CD14-positive monocyte (primary cell): Measurements from ENCODE around the gene ASCC3. TPM values are rescaled to one million over a fixed set of nuclear protein-coding genes. Genes with fewer than 3 reads are reported as not detected.

Experiments used
- DNase-seq, 3 donors: peaks; one replicate each; pipeline ENCODE4 v3.0.0-alpha.2; 2011 to 2022
- H2AFZ ChIP-seq: 2 replicates; pipeline ENCODE4 v1.6.0; 2012; ENCODE audit warnings: mild to moderate bottlenecking, low read depth, low read length, inconsistent platforms; ENCODE audit not compliant: insufficient read depth, poor library complexity, severe bottlenecking
- H3K27ac ChIP-seq, 2 donors: 1 replicate in 1 of 2; 2 replicates in 1 of 2; pipeline ENCODE4 v1.5.1; 2012 to 2013; ENCODE audit warnings: low read length in 2 of 2, control low read depth in 1 of 2, inconsistent platforms in 1 of 2, low read depth in 1 of 2, mild to moderate bottlenecking in 1 of 2
- H3K27me3 ChIP-seq, 2 donors: one replicate each; pipeline versions ENCODE4 v1.6.0 to v1.6.1; 2011 to 2013; ENCODE audit warnings: low read length in 2 of 2; ENCODE audit not compliant: control insufficient read depth in 2 of 2, insufficient read depth in 2 of 2
- H3K36me3 ChIP-seq, 2 donors: replicated peaks in 1 of 2; 1 replicate in 1 of 2; 2 replicates in 1 of 2; pipeline versions ENCODE4 v1.5.1 to v1.6.1; 2012 to 2013; ENCODE audit warnings: low read length in 2 of 2, control low read depth in 1 of 2, inconsistent platforms in 1 of 2, mild to moderate bottlenecking in 1 of 2; ENCODE audit not compliant: insufficient read depth in 2 of 2, control insufficient read depth in 1 of 2
- H3K4me1 ChIP-seq, 2 donors: 1 replicate in 1 of 2; 2 replicates in 1 of 2; pipeline versions ENCODE4 v1.5.1 to v1.6.1; 2012 to 2013; ENCODE audit warnings: low read length in 2 of 2, control low read depth in 1 of 2, inconsistent platforms in 1 of 2, mild to moderate bottlenecking in 1 of 2, moderate library complexity in 1 of 2; ENCODE audit not compliant: insufficient read depth in 2 of 2, control insufficient read depth in 1 of 2
- H3K4me2 ChIP-seq: replicated peaks from 2 replicates; pipeline ENCODE3; 2012; ENCODE audit warnings: low read length, moderate library complexity, mild to moderate bottlenecking; ENCODE audit not compliant: poor library complexity, severe bottlenecking; ENCODE audit errors: extremely low read depth
- H3K4me3 ChIP-seq, 3 experiments: fragments of 200-600 bp in 1 of 3; sonication (generic) in 1 of 3; replicated peaks in 1 of 3; 1 replicate in 2 of 3; 2 replicates in 1 of 3; pipeline ENCODE4 v1.5.1; 2011 to 2013; ENCODE audit warnings: low read length in 3 of 3, mild to moderate bottlenecking in 3 of 3, control low read depth in 2 of 3, low read depth in 2 of 3, inconsistent platforms in 1 of 3, moderate library complexity in 1 of 3
- H3K79me2 ChIP-seq: 2 replicates; pipeline ENCODE4 v1.6.0; 2012; ENCODE audit warnings: mild to moderate bottlenecking, control low read depth, inconsistent platforms, low read length, moderate library complexity; ENCODE audit not compliant: insufficient read depth
- H3K9ac ChIP-seq: 2 replicates; pipeline ENCODE4 v1.6.0; 2017; ENCODE audit warnings: low read length, mild to moderate bottlenecking; ENCODE audit not compliant: insufficient read depth, poor library complexity, severe bottlenecking
- H3K9me3 ChIP-seq, 2 donors: replicated peaks in 1 of 2; 1 replicate in 1 of 2; 2 replicates in 1 of 2; pipeline versions ENCODE4 v1.5.1 to v1.6.1; 2012 to 2013; ENCODE audit warnings: low read length in 2 of 2, control low read depth in 1 of 2; ENCODE audit not compliant: control insufficient read depth in 1 of 2, insufficient read depth in 1 of 2
- H4K20me1 ChIP-seq: 2 replicates; pipeline ENCODE4 v1.6.0; 2012; ENCODE audit warnings: mild to moderate bottlenecking, low read length, control low read depth, moderate library complexity; ENCODE audit not compliant: insufficient read depth
- H3K27ac Mint-ChIP-seq, 7 donors: one replicate each; pipeline ENCODE4 v1.8.0; 2020; ENCODE audit warnings: mild to moderate bottlenecking in 7 of 7, mixed read lengths in 7 of 7, moderate library complexity in 6 of 7, inconsistent platforms in 2 of 7
- H3K27me3 Mint-ChIP-seq, 3 donors: one replicate each; pipeline ENCODE4 v1.8.0; 2021 to 2022; ENCODE audit warnings: low read depth in 3 of 3, mild to moderate bottlenecking in 3 of 3, mixed read lengths in 3 of 3, moderate library complexity in 3 of 3, inconsistent platforms in 1 of 3
- H3K36me3 Mint-ChIP-seq, 2 donors: one replicate each; pipeline ENCODE4 v1.8.0; 2020; ENCODE audit warnings: mixed read lengths in 2 of 2, inconsistent platforms in 1 of 2, mild to moderate bottlenecking in 1 of 2
- H3K4me1 Mint-ChIP-seq: one replicate; pipeline ENCODE4 v1.8.0; 2020; ENCODE audit warnings: mild to moderate bottlenecking, mixed read lengths
- H3K4me3 Mint-ChIP-seq, 2 donors: one replicate each; pipeline ENCODE4 v1.8.0; 2020; ENCODE audit warnings: mild to moderate bottlenecking in 2 of 2, mixed read lengths in 2 of 2, moderate library complexity in 1 of 2
- H3K9me3 Mint-ChIP-seq, 7 donors: one replicate each; pipeline ENCODE4 v1.8.0; 2020 to 2022; ENCODE audit warnings: mixed read lengths in 7 of 7, mild to moderate bottlenecking in 6 of 7, moderate library complexity in 6 of 7, inconsistent platforms in 2 of 7
- WGBS: methylation state at CpG from one replicate; pipeline ENCODE4 v1.1.5; 2013; ENCODE audit warnings: missing lambda C conversion rate; ENCODE audit not compliant: insufficient coverage; 5-methylcytosine and 5-hydroxymethylcytosine counted together
- intact Hi-C, 2 donors: fragments of 100-400 bp; cut with micrococcal nuclease; formaldehyde crosslinking; loops; one replicate each; pipeline versions ENCODE4 v1.15.0 to v1.15.1; 2023
- polyA plus RNA-seq, 3 donors: library from polyadenylated mRNA; depleted of rRNA in 1 of 3; unstranded in 2 of 3; stranded (reverse) in 1 of 3; fragments of 300-500 nt in 2 of 3; fragments of >200 nt in 1 of 3; fragmentation: Illumina TruSeq in 2 of 3; gene quantifications; 1 replicate in 2 of 3; 2 replicates in 1 of 3; pipeline ENCODE4 v1.2.3, GENCODE V29; 2012 to 2021
- TF ChIP-seq, protein P1 (sequence below): fragments of 200-600 bp; IDR thresholded peaks from one replicate; pipeline ENCODE4 v1.8.0; 2022; ENCODE audit warnings: antibody characterized with exemption, mild to moderate bottlenecking

The ASCC3 gene
- polyA plus RNA-seq, 3 donors: 6.4 to 12.9 (median 10.6) TPM

DNA sequence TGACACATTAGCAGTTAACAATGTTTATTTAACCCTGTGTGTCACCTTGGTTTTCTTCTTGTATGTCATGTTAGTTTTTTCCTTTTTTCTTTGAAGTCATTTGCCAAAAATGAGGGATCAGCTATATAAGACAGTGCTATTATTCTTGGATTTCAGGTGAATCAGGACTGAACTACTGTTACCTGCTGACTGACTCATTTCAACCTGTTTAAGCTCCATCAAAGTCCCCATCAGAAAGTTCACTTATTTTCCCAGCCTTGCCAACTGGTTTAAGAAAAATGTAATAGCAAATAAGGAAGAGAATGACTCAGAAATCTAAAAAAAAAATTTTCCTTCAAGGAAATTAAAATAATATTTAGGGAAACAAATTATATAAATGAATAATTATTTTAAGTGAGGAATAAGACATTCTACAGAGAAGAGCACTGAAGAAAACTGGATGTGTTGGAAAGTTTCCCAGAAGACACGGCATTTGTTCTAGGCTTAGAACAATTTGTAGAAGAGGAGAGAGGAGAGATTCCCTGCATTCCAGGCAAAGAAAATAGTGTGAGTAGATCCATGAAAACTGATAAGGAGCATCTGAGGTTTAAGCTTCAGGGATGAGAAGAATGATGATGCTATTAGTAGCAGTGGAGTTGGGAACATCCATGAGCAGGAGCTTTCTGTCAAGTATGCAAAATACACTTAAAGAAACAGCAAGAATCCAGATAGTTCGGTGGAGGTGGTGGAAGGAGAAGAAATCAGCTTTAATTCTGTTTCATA, 331.5 kb downstream of the ASCC3 start:
- WGBS: 92% methylated on average over 1 of the region's 2 CpGs

DNA sequence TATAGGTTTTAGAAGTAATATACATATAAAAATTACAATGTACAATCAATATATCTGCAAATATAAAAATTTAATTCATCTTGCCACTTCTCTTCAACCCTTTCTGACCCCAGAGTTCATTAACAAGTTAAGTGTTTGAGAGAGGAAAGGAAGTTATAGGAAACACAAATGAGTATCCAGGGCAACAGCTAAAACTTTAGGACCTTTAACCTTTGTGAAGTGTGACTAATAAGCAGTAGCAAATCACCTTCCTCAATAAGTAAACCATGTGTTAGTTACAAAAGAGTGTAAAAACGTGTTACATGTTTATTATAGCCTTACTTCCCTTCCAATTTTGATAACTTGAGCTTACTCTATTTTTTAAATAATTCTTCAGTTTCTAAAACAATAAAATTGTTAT, 343.0 kb downstream of the ASCC3 start:
- Histone ChIP-seq H3K27me3 (no peaks in the 10 kb centered on the region), H3K4me1 (no peaks in the 10 kb centered on the region), H3K4me3 (no peak overlapping the region), H3K36me3 (peaks cover 7 to 32% of the 10 kb centered on the region in 2 donors), H3K9me3 (no peaks in the 10 kb centered on the region), H4K20me1 (no peaks in the 10 kb centered on the region), H2AFZ (no peak overlapping the region), H3K4me2 (no peak overlapping the region), H3K79me2 (no peaks in the 10 kb centered on the region), H3K9ac (no peak overlapping the region), H3K27ac (no peak overlapping the region)
- no peak overlapping the region for H3K4me3 Mint-ChIP-seq
- H3K9me3 Mint-ChIP-seq: peaks cover 0 to 5% (median 2%) of the 10 kb centered on the region in 7 donors
- H3K36me3 Mint-ChIP-seq: peaks cover 32% of the 10 kb centered on the region in 2 donors
- H3K4me1 Mint-ChIP-seq: no peaks in the 10 kb centered on the region
- TF ChIP-seq, protein P1, sequence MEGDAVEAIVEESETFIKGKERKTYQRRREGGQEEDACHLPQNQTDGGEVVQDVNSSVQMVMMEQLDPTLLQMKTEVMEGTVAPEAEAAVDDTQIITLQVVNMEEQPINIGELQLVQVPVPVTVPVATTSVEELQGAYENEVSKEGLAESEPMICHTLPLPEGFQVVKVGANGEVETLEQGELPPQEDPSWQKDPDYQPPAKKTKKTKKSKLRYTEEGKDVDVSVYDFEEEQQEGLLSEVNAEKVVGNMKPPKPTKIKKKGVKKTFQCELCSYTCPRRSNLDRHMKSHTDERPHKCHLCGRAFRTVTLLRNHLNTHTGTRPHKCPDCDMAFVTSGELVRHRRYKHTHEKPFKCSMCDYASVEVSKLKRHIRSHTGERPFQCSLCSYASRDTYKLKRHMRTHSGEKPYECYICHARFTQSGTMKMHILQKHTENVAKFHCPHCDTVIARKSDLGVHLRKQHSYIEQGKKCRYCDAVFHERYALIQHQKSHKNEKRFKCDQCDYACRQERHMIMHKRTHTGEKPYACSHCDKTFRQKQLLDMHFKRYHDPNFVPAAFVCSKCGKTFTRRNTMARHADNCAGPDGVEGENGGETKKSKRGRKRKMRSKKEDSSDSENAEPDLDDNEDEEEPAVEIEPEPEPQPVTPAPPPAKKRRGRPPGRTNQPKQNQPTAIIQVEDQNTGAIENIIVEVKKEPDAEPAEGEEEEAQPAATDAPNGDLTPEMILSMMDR: no peak
- intact Hi-C loops: no loop called here
- H3K27ac Mint-ChIP-seq: no peak overlapping the region
- no peak for DNase-seq
- no CpG with 5 or more reads among the region's 1 CpG for WGBS
- H3K27me3 Mint-ChIP-seq: no peaks in the 10 kb centered on the region

More for the DNA sequence above, 331.5 kb downstream of the ASCC3 start:
- no peak overlapping the region for H3K27ac ChIP-seq
- H3K27me3 ChIP-seq: no peaks in the 10 kb centered on the region
- intact Hi-C loops: no loop called here
- no peak overlapping the region for H3K4me3 Mint-ChIP-seq
- no peaks in the 10 kb centered on the region for H3K79me2 ChIP-seq
- no peak overlapping the region for H2AFZ ChIP-seq
- H3K36me3 ChIP-seq: no peaks in the 10 kb centered on the region
- no peak overlapping the region for H3K9ac ChIP-seq
- H3K9me3 ChIP-seq: no peaks in the 10 kb centered on the region
- no peaks in the 10 kb centered on the region for H3K9me3 Mint-ChIP-seq
- no peaks in the 10 kb centered on the region for H3K4me1 Mint-ChIP-seq
- peaks cover 6 to 12% of the 10 kb centered on the region in 2 donors for H3K36me3 Mint-ChIP-seq
- no peak overlapping the region for H3K27ac Mint-ChIP-seq
- peaks cover 0 to 2% (median 0%) of the 10 kb centered on the region in 3 donors for H3K27me3 Mint-ChIP-seq
- TF ChIP-seq, protein P1: no peak
- no peak overlapping the region for H3K4me3 ChIP-seq
- H4K20me1 ChIP-seq: no peaks in the 10 kb centered on the region
- no peaks in the 10 kb centered on the region for H3K4me1 ChIP-seq
- H3K4me2 ChIP-seq: no peak overlapping the region
- DNase-seq: no peak
